ENCODE results near the gene MINK1. TPM values are rescaled to one million over a fixed set of nuclear protein-coding genes. Genes with fewer than 3 reads are reported as not detected.

The MINK1 gene
- total and polyA plus RNA-seq, 2 of the 8 experiments (the other 6 are each of a cell fraction or from before 2014, with no cell fraction given), result 26.9 to 77.7 TPM

GRCh38 chr17:4938069-4938491, 104.9 kb downstream of the MINK1 start (continued):
- TF ChIP-seq RAD21 (IDR thresholded peaks at IDR 0.05 in 1 of 2, conservative IDR thresholded peaks at IDR 0.05 in 1 of 2; ENCODE audit: low read depth in 2 of 2, low read length in 2 of 2) (no peak), POLR2A (IDR thresholded peaks at IDR 0.05; ENCODE audit: control extremely low read depth in 1 of 2, low read depth in 2 of 2, low read length in 2 of 2) (no peak), HDAC2 (IDR thresholded peaks at IDR 0.05; ENCODE audit: borderline replicate concordance in 1 of 2, low read depth in 2 of 2, low read length in 2 of 2) (no peak), POU5F1 (IDR thresholded peaks at IDR 0.05; ENCODE audit: low read depth, low read length) (no peak), SIX5 (IDR thresholded peaks at IDR 0.05; ENCODE audit: low read depth, low read length) (no peak), KDM5A (IDR thresholded peaks at IDR 0.05; ENCODE audit: low read length) (no peak)
